Right lobe of liver (tissue), 6 donors: ENCODE measurements around the gene DENND1B. TPM values are rescaled to one million over a fixed set of nuclear protein-coding genes. Genes with fewer than 3 reads are reported as not detected.

Experiments
- ATAC-seq, 4 donors: fragments of 200-7000 bp; cut with Tn5 transposase; one replicate each; pipeline ENCODE4 v1.9.1; 2020; ENCODE audit warnings: mild to moderate bottlenecking in 4 of 4, moderate library complexity in 4 of 4
- DNase-seq, 3 donors: peaks; one replicate each; pipeline ENCODE4 v3.0.0-alpha.2; 2020
- H3K27ac ChIP-seq, 3 donors: fragments of 200-600 bp; one replicate each; pipeline ENCODE4 v1.8.0; 2022
- H3K27me3 ChIP-seq, 2 donors: fragments of 200-600 bp; one replicate each; pipeline ENCODE4 v1.8.0; 2022
- H3K36me3 ChIP-seq, 4 donors: fragments of 200-600 bp; sonication (generic) in 1 of 4; one replicate each; pipeline versions ENCODE4 v1.5.1 to v1.8.0; 2017 to 2022; ENCODE audit warnings: control low read depth in 1 of 4
- H3K4me1 ChIP-seq, 4 donors: fragments of 200-600 bp; sonication (generic) in 1 of 4; one replicate each; pipeline versions ENCODE4 v1.5.1 to v1.8.0; 2017 to 2022; ENCODE audit warnings: control low read depth in 1 of 4
- H3K4me3 ChIP-seq, 3 donors: fragments of 200-600 bp; one replicate each; pipeline ENCODE4 v1.8.0; 2022
- H3K9me3 ChIP-seq, 4 donors: fragments of 200-600 bp; sonication (generic) in 1 of 4; one replicate each; pipeline versions ENCODE4 v1.5.1 to v1.8.0; 2017 to 2022; ENCODE audit warnings: control low read depth in 1 of 4
- CTCF ChIP-seq, 4 donors: fragments of 200-600 bp in 3 of 4; fragments of 450-650 bp in 1 of 4; IDR thresholded peaks; one replicate each; pipeline versions ENCODE4 v1.5.1 to v1.8.0; 2016 to 2022; ENCODE audit warnings: antibody characterized with exemption in 4 of 4, mild to moderate bottlenecking in 2 of 4
- POLR2A ChIP-seq: fragments of 450-650 bp; IDR thresholded peaks from one replicate; pipeline ENCODE4 v1.6.1; 2017; ENCODE audit warnings: antibody characterized with exemption, mild to moderate bottlenecking
- WGBS: methylation state at CpG from one replicate; pipeline ENCODE4 v1.1.6; 2018; ENCODE audit warnings: low coverage, low lambda C conversion rate; ENCODE audit not compliant: insufficient coverage; ENCODE audit errors: missing lambda C conversion rate; 5-methylcytosine and 5-hydroxymethylcytosine counted together
- intact Hi-C, 2 donors: fragments of 100-400 bp; cut with DNase I; formaldehyde crosslinking; loops; one replicate each; pipeline versions ENCODE4 v1.11.2 to v1.14.1; 2022
- total RNA-seq, 6 experiments: library from RNA; depleted of rRNA in 2 of 6; stranded (reverse); fragments of >200 nt in 2 of 6; fragmentation: NEBNext Ultra II Directional in 3 of 6; extraction: Animal tissue kit (Norgen Biotek cat#: 25700) in 3 of 6; gene quantifications; one replicate each; pipeline versions ENCODE4 v1.1.0 to v1.2.4, GENCODE V29; 2016 to 2023
- donor health status: DM: no; HTN: yes; CAD: no.
- donor health status: DM: no; HTN: no; CAD: no.
- donor health status: DM: no; HTN: no; CAD: no.
- donor health status: DM: no; HTN: yes; CAD: no.
- donor health status: DM: no; HTN: yes; CAD: no.

The DENND1B gene
- total RNA-seq, 6 experiments from 2014 or later = 6.4 to 8.9 (median 7.3) TPM

DNA sequence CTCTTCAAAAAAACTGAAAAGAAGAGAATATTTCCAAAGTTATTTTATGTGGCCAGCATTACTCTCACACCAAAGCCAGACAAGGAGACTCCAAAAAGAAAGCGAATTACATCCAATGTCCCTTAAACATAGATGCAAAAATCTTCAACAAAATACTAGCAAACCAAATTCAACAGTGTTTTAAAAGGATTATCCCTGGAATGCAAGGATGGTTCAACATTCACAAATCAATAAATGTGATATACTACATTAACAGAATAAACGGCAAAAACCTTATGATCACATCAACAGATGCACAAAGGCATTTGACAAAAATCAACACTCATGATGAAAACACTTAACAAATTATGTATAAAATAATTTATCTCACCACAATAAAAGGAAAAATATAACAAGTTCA is 207.8 kb downstream of the DENND1B start:
- TF ChIP-seq CTCF (IDR thresholded peaks at IDR 0.05) = no peak
- WGBS = 93% methylated on average over 2 of the region's 2 CpGs
- ATAC-seq (no peak), DNase-seq (no peak)
- Histone ChIP-seq H3K27me3 (no peaks in the 10 kb centered on the region), H3K4me1 (no peaks in the 10 kb centered on the region), H3K9me3 (peaks cover 0 to 4% (median 1%) of the 10 kb centered on the region in 4 donors), H3K4me3 (no peak overlapping the region), H3K36me3 (no peaks in the 10 kb centered on the region), H3K27ac (no peak overlapping the region)
- intact Hi-C loops = no loop called here

GRCh38 chr1:197561041-197561440 is 214.2 kb downstream of the DENND1B start:
- no peak overlapping the region for H3K27ac ChIP-seq
- WGBS = 88% methylated on average over 2 of the region's 2 CpGs
- TF ChIP-seq CTCF (IDR thresholded peaks at IDR 0.05) (no peak), POLR2A (no peak)
- no peaks in the 10 kb centered on the region for H3K27me3 ChIP-seq
- peaks cover 0 to 4% (median 0%) of the 10 kb centered on the region in 4 donors for H3K4me1 ChIP-seq
- H3K9me3 ChIP-seq = no peaks in the 10 kb centered on the region
- no peak for ATAC-seq
- H3K4me3 ChIP-seq = no peak overlapping the region
- intact Hi-C loops = no loop called here
- DNase-seq = no peak
- no peaks in the 10 kb centered on the region for H3K36me3 ChIP-seq

DNA sequence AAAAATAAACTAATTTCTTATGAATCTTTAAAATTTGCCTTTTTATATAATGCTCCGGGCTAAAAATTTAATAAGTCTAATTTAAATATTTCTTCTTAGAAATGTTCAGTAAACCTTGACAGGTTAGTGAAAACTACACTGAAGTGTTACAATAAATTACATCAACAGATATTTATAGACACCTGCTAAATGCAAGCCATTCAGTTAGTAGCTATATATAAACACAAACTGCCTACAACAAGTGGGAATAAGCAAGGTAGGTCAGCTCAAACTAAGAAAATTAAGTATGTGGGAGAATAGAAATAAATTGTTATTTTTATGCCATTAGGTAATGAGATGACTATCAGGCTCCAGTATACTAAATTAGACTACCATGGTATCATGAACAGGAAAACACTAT is 215.6 kb downstream of the DENND1B start:
- DNase-seq (no peak), ATAC-seq (no peak)
- TF ChIP-seq CTCF (IDR thresholded peaks at IDR 0.05) (no peak), POLR2A (no peak)
- H3K27me3 ChIP-seq = no peaks in the 10 kb centered on the region
- no peak overlapping the region for H3K27ac ChIP-seq
- H3K36me3 ChIP-seq = no peaks in the 10 kb centered on the region
- intact Hi-C loops = no loop called here
- H3K4me1 ChIP-seq = peaks cover 0 to 4% (median 0%) of the 10 kb centered on the region in 4 donors
- no peaks in the 10 kb centered on the region for H3K9me3 ChIP-seq
- no peak overlapping the region for H3K4me3 ChIP-seq
- WGBS = 89% methylated on average over 1 of the region's 1 CpG

DNA sequence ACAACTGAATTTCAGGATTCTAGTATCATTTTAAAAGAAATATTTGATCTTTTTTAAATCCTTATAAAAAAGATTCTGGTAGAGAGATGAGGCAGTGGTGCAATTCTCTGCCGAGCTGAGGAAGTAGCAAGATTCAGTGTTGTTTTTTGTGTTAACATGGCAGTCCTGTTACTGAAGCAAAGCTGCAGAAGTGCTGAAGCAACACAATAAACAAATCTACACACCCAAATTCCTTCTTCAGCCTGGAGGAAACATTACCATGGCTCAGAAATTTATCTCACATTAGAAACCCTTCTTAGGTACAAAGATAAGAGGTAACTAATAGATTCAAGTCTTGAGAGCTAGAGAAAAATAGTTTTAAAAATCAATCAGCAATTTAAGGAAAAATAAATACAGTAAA is 216.0 kb downstream of the DENND1B start:
- intact Hi-C loops = no loop called here
- no peak overlapping the region for H3K4me3 ChIP-seq
- ATAC-seq = no peak
- peaks cover 0 to 4% (median 0%) of the 10 kb centered on the region in 4 donors for H3K4me1 ChIP-seq
- H3K27me3 ChIP-seq = no peaks in the 10 kb centered on the region
- H3K27ac ChIP-seq = no peak overlapping the region
- no peak for DNase-seq
- H3K36me3 ChIP-seq = no peaks in the 10 kb centered on the region
- H3K9me3 ChIP-seq = no peaks in the 10 kb centered on the region
- no peak for TF ChIP-seq CTCF (IDR thresholded peaks at IDR 0.05)
- TF ChIP-seq POLR2A = no peak
- 58% methylated on average over 1 of the region's 1 CpG for WGBS

- DNase-seq (no peak), ATAC-seq (peak in 1 of 4 donors; percentile 80)
- Histone ChIP-seq H3K4me1 (peaks cover 0 to 13% (median 0%) of the 10 kb centered on the region in 4 donors), H3K4me3 (no peak overlapping the region), H3K9me3 (no peaks in the 10 kb centered on the region), H3K27me3 (no peaks in the 10 kb centered on the region), H3K36me3 (no peaks in the 10 kb centered on the region), H3K27ac (no peak overlapping the region)
- intact Hi-C loops = no loop called here
- WGBS = 42% methylated on average over 1 of the region's 1 CpG
- TF ChIP-seq POLR2A = no peak
- TF ChIP-seq CTCF (IDR thresholded peaks at IDR 0.05) = no peak
Measured at GRCh38 chr1:197557302-197557701, 218.0 kb downstream of the DENND1B start.
